Measurements from ENCODE around the gene TMEM92. TPM values are rescaled to one million over a fixed set of nuclear protein-coding genes. Genes with fewer than 3 reads are reported as not detected.

TMEM92 gene
- total RNA-seq, 4 donors from 2014 or later, result 0.12 to 0.76 TPM; not detected in 2

DNA sequence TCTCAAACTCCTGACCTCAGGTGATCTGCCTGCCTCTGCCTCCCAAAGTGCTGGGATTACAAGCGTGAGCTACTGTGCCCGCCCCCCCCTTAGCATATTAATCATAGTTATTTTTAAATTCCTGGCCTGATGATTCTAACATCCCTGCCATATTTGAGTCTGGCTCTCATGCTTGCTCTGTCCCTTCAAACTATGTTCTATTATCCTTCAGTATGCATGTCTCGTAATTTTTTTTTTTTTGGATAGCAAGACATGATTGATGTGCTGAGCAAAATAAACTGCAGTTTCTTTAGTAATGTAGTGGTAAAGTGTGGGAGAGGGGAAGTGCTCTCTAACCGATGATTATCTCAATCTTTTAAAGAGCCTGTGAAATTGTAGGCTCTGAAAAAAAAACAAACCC is 34.3 kb upstream of the TMEM92 start:
- Histone ChIP-seq H3K27me3 (peaks cover 0 to 8% (median 0%) of the 10 kb centered on the region in 4 donors), H3K27ac (no peak overlapping the region), H3K4me3 (no peak overlapping the region), H3K4me1 (peaks cover 0 to 9% (median 0%) of the 10 kb centered on the region in 3 donors), H3K9me3 (no peaks in the 10 kb centered on the region), H3K36me3 (no peaks in the 10 kb centered on the region)
- DNase-seq, result no peak
- intact Hi-C loops (cut with DNase I), result no loop called here
- TF ChIP-seq, protein P1, sequence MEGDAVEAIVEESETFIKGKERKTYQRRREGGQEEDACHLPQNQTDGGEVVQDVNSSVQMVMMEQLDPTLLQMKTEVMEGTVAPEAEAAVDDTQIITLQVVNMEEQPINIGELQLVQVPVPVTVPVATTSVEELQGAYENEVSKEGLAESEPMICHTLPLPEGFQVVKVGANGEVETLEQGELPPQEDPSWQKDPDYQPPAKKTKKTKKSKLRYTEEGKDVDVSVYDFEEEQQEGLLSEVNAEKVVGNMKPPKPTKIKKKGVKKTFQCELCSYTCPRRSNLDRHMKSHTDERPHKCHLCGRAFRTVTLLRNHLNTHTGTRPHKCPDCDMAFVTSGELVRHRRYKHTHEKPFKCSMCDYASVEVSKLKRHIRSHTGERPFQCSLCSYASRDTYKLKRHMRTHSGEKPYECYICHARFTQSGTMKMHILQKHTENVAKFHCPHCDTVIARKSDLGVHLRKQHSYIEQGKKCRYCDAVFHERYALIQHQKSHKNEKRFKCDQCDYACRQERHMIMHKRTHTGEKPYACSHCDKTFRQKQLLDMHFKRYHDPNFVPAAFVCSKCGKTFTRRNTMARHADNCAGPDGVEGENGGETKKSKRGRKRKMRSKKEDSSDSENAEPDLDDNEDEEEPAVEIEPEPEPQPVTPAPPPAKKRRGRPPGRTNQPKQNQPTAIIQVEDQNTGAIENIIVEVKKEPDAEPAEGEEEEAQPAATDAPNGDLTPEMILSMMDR (IDR thresholded peaks at IDR 0.05), result no peak
- TF ChIP-seq POLR2A (IDR thresholded peaks at IDR 0.05), result no peak
- 40 to 51% methylated on average over 4 of the region's 4 CpGs for WGBS, 2 donors

DNA sequence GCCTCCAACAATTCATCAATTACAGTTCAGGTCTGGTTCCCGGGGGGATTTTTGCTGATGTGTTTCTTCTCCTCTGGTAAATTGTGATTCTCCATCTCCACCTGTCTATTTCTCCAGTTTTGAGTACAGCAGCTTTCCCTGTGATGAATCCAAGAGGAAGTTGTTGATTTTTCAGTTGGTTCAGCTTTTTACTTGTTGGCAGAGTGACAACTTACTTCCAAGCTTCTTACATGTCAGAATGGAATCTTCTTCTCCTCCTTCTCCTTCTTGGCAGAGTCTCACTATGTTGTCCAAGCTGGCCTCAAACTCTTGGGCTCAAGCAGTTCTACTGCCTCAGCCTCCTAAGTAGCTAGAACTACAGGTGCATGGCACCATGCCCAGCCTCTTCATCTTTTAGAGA is 33.4 kb upstream of the TMEM92 start:
- Histone ChIP-seq H3K27ac (no peak overlapping the region), H3K36me3 (no peaks in the 10 kb centered on the region), H3K4me1 (peaks cover 0 to 9% (median 0%) of the 10 kb centered on the region in 3 donors), H3K4me3 (no peak overlapping the region), H3K27me3 (peaks cover 0 to 8% (median 0%) of the 10 kb centered on the region in 4 donors), H3K9me3 (no peaks in the 10 kb centered on the region)
- 88 to 92% methylated on average over 1 of the region's 1 CpG for WGBS, 2 donors
- intact Hi-C loops (cut with DNase I), result no loop called here
- TF ChIP-seq, protein P1 (IDR thresholded peaks at IDR 0.05), result no peak
- no peak for TF ChIP-seq POLR2A (IDR thresholded peaks at IDR 0.05)
- DNase-seq, result no peak

DNA sequence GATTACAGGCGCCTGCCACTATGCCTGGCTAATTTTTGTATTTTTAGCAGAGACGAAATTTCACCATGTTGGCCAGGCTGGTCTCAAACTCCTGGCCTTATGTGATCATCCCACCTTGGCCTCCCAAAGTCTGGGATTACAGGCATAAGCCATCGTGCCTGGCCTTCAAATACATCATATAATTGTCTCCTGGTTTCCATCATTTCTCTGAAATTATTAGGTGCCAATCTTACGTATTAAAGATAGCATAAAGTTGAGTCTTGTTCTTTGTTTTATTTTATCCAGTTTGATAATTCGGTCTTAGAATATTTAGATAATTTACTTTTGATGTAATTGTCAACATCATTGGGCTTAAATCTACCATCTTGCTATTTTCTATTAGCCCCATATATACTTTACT is 32.8 kb upstream of the TMEM92 start:
- Histone ChIP-seq H3K4me3 (no peak overlapping the region), H3K27ac (no peak overlapping the region), H3K9me3 (no peaks in the 10 kb centered on the region), H3K27me3 (peaks cover 0 to 5% (median 0%) of the 10 kb centered on the region in 4 donors), H3K4me1 (peaks cover 0 to 9% (median 0%) of the 10 kb centered on the region in 3 donors), H3K36me3 (no peaks in the 10 kb centered on the region)
- TF ChIP-seq, protein P1 (IDR thresholded peaks at IDR 0.05), result no peak
- no peak for TF ChIP-seq POLR2A (IDR thresholded peaks at IDR 0.05)
- DNase-seq, result no peak
- WGBS, 2 donors, result 77 to 78% methylated on average over 5 of the region's 5 CpGs
- intact Hi-C loops (cut with DNase I), result no loop called here

DNA sequence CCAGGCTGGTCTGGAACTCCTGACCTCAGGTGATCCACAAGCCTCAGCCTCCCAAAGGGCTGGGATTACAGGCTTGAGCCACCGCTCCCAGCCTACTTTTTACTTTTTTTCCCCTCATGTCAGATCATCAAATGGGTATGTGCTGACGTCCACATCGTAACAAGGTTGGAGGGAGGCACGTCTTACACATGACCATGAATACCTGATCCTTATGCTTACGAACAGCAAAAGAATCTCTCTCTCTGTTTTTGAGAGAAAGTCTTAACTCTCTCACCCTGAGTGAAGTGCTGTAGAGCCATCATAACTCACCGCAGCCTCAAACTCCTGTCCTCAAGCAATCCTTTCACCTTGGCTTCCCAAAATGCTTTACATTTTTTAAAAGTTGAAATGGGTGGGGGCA is 29.5 kb upstream of the TMEM92 start:
- Histone ChIP-seq H3K27ac (no peak overlapping the region), H3K4me3 (no peak overlapping the region), H3K36me3 (no peaks in the 10 kb centered on the region), H3K4me1 (peaks cover 0 to 9% (median 0%) of the 10 kb centered on the region in 3 donors), H3K9me3 (peaks cover 0 to 11% (median 0%) of the 10 kb centered on the region in 3 donors), H3K27me3 (peaks cover 0 to 4% (median 0%) of the 10 kb centered on the region in 4 donors)
- DNase-seq, result no peak
- no peak for TF ChIP-seq POLR2A (IDR thresholded peaks at IDR 0.05)
- TF ChIP-seq, protein P1 (IDR thresholded peaks at IDR 0.05), result no peak
- 78 to 89% methylated on average over 6 of the region's 6 CpGs for WGBS, 2 donors
- intact Hi-C loops (cut with DNase I), result no loop called here

DNA sequence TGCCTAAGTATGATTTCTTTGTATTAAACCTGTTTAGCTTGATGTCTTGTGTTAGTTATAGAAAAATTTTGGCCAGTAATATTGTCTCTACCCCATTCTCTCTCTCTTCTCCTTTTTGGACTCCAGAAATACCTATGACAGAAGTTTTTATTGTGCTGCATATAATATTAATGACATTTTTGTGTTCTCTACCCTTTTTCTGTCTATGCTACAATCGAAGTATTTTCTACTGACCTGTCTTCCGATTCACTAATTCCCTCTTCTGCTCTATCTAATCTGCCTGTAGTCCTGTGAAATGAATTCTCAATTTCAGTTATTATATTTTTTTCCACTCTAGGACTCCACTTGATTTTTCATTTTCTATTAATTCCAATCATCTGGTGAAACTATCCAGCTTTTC is 26.0 kb upstream of the TMEM92 start:
- H3K27me3 ChIP-seq, result peaks cover 0 to 4% (median 0%) of the 10 kb centered on the region in 4 donors
- no peaks in the 10 kb centered on the region for H3K36me3 ChIP-seq
- TF ChIP-seq, protein P1 (IDR thresholded peaks at IDR 0.05), result no peak
- TF ChIP-seq POLR2A (IDR thresholded peaks at IDR 0.05), result no peak
- no peaks in the 10 kb centered on the region for H3K4me1 ChIP-seq
- intact Hi-C loops (cut with DNase I), result no loop called here
- DNase-seq, result no peak
- peaks cover 0 to 11% (median 0%) of the 10 kb centered on the region in 3 donors for H3K9me3 ChIP-seq
- no peak overlapping the region for H3K4me3 ChIP-seq
- 66 to 98% methylated on average over 2 of the region's 2 CpGs for WGBS, 2 donors
- no peak overlapping the region for H3K27ac ChIP-seq

All from esophagus squamous epithelium (tissue), 5 donors.